Amniotic stem cell (primary cell): ENCODE measurements around the gene PTGFR.
A peak's percentile ranks its signal among the peaks of the same experiment; 100 is the strongest.

Experiments
- DNase-seq: peaks from one replicate; lab custom pipeline; 2025; lab: John Stamatoyannopoulos, UW

Gene PTGFR

DNA sequence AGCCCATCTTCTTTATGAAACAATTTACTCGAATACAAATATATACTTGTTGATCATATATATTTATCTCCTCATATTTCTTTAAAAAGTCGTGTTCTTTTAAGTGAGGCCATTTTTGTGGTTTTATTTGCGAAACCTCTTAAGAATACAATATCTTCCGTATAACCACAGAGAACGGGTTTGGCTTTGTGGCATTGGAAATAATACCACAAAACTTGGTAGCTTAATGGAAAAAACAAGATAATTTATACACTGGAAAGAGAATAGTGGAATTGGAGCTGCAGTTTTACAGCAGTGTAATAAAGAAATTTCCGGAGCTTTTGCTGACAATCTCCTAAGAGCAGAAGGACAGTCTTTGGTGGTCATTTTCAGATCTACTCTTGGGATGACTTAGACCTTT lies 29.4 kb downstream of the PTGFR start:
- DNase-seq, result no peak

DNA sequence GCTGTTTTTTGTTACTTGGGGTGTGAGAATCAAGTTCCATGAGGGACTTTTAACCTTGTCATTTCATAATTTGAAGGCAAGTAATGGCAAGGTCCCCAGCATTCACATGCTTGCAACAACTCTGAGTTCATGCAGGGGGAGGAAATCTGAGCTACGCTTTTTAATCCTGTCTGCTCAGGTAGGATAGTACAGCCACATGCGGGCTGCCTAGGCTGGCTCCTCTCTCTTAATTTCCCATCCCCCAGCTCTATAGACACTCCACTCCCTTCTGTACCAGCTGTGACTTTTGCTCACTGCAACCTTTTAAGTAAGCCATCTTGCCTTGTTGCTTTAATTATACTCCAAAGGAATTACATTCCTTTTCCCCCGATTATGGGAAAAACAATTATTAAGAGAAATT lies 30.1 kb downstream of the PTGFR start:
- DNase-seq, result no peak

GRCh38 chr1:78522136-78522535 lies 31.4 kb downstream of the PTGFR start:
- DNase-seq, result no peak

GRCh38 chr1:78526496-78526895 lies 35.7 kb downstream of the PTGFR start:
- no peak for DNase-seq

- no peak for DNase-seq
Measured at GRCh38 chr1:78527706-78528105, 36.9 kb downstream of the PTGFR start.

- no peak for DNase-seq
Measured at GRCh38 chr1:78533527-78533926, 42.8 kb downstream of the PTGFR start.

DNA sequence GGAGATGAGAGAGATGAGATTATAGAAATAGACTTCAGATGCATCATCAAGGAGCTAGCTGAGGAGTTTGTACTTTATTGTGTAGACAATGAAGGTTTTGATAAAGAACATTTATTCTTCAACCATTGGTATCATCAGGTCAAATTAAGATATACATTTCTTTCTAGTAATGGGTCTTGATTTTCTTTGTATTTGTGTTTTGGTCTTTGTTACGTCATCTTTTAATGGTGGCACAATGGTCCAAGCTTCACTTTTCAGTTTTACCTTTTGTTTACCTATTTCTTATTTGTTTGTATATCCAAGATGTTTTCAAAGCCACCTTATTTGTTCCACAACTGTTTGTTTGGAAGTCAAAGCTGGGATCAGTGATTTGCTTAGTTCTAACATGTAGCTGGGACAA lies 44.5 kb downstream of the PTGFR start:
- no peak for DNase-seq

- DNase-seq, result peak; percentile 2
Measured at GRCh38 chr1:78536427-78536826, 45.7 kb downstream of the PTGFR start.

DNA sequence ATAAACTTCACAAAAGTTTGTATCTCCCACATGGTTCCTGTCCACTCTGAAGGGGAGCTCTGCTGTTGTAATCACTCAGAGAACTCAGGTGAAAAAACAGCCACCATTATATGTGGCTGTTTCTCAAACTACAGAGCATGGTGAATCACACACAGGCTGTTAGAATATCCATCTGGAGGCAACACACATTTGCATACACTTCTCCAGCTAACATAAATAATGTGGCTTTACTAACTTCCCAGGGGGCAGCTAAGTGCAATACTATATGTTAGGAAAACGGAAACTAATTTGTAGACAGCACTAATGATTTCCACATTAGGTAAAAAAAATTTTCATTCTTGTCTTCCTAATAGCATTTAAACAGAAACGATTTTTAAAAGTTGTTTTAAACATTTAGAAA lies 49.3 kb downstream of the PTGFR start:
- DNase-seq, result no peak

DNA sequence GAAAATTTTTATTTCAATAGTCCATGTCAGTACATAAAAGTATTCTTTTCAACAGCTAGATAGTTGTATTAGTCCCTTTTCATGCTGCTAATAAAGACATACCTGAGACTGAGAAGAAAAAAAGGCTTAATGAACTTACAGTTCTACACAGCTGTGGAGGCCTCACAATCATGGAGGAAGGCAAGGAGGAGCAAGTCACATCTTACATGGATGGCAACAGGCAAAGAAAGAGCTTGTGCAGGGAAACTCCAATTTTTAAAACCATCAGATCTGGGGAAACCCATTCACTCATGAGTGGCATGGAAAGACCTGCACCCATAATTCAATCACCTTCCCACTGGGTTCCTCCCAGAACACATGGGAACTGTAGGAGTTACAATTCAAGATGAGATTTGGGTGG lies 50.7 kb downstream of the PTGFR start:
- no peak for DNase-seq

DNA sequence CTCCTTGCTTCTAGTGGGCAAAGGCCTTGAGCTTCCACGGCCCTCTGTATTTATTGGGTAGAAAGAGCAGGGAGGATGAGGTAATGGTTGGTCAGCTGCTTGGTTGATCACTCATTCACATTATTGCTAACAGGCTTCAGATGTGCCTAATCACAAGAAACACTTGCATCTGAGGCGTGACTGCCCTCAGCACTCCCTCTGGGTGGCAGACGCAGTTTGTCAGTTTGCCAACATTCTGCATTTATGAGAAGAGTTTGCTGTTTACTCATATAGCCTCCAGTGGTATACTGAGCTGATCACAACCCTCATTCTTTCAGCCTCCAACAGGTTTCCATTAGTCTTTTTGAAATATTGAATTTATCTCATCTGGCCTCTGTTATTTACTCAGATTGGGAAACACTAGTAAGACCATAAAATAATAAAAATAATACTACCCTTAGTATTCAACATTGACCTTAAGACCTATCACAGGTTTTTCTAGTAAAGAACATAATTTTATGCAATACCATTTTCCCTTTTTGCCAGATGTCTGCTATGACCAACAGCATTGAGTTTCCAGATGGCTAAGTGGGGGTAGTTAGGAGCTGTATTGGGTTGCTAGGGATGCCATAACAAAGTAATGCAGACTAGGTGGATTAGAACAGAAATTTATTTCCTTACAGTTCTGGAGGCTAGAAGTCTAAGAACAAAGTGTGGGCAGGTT lies 53.3 kb downstream of the PTGFR start:
- no peak for DNase-seq

GRCh38 chr1:78547081-78547480 lies 56.3 kb downstream of the PTGFR start:
- no peak for DNase-seq

DNA sequence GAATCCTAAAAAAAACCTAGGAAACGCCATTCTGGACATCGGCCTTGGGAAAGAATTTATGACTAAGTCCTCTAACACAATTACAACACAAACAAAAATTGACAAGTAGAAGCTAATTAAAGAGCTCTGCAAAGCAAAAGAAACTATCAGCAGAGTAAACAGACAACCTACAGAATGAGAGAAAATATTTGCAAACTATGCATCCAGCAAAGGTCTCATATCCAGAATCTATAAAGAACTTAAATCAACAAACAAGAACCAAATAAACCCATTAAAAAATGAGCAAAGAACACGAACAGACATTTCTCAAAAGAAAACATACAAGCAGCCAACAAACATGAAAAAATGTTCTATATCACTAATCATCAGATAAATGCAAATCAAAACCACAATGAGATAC lies 58.6 kb downstream of the PTGFR start:
- DNase-seq, result no peak

DNA sequence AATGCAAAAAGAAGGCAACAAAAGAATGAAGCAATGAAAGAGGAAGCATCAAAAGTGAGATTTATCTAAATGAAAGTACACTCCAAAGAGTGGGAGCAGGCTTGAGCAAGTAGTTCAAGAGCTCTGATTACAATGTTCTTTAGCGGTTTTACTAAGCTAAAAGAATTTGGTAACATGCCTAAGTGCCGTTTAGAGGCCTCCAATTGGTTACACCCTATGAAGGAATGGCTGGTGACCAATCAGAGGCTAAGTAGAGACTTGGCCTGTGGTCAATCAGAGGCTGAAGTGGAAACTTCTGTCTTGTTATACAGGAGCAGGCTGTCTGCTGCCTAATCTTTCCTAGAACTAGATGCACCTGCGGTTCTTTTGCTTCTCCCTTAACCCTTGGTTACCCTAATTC lies 59.1 kb downstream of the PTGFR start:
- DNase-seq, result no peak

DNA sequence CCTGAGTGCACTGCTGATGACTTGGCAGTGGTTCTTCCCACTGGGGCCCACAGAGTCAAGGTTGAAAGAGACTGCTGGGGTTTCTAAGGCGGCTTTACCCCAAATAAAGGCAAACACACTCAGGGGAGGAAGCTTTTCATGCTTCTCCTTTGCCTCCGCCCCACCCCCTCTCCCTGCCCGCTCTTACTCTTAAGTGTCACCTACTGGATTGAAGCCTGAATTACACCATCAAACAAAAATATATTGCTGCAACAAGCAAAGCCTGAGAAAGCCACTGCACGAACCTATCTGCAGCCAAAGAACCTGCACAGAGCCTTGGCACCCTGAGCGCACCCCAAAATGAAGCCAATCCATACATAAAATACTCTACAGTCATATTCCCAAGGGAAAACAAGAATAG lies 63.1 kb downstream of the PTGFR start:
- DNase-seq, result no peak

DNA sequence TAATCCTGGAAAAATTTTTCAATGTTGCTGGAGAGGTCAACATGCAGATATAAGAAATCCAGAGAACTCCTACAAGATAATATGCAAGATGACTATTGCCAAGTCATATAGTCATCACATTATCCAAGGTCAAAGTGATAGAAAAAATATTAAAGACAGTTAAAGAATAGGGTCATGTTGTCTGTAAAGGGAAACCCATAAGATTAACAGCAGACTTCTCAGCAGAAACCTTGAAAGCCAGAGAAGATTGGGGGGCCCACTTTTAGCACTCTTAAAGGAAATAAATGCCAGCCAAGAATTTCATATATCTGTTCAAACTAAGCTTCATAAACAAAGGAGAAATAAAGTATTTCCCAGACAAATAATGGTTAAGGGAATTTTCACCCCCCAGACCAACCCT lies 64.1 kb downstream of the PTGFR start:
- DNase-seq, result no peak

GRCh38 chr1:78559680-78560079 lies 68.9 kb downstream of the PTGFR start:
- no peak for DNase-seq

DNA sequence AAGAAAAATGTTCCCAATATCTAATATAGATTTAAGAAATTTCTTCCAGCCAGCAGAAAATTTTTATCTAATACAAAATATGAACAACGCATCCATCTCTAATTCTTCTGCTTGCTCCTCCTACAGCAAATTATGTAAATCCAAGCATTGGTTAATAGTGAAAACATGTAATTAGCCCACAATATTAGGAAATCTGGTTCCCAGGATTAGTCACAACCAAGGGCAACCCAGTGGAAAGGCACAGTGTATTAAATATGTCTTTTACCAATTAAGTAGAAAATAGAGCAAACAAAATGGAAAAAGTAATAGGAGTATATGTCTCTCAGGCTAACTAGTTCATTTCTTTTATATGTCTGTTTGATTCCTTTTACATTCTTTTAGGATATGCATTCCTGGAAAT lies 70.0 kb downstream of the PTGFR start:
- no peak for DNase-seq

DNA sequence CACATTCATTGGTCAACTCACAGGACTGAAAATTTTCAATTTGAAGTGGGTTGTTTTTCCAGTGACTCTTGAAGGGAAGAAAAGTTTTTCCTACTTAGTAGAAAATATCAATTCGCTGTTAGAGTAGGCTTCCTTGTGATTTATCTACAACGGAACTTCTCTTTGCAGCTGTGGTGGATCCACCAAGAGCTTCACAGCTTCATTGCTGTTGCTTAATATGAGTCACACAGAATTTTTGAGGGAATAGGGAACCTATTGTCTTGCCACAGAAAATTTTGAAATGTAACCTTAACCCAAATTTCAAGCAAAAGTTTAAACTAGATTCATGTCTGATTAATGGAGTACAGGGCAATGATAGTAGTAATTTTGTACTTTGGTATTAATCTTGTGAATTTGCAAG lies 71.1 kb downstream of the PTGFR start:
- DNase-seq, result no peak

GRCh38 chr1:78565393-78565792 lies 74.6 kb downstream of the PTGFR start:
- DNase-seq, result no peak

- DNase-seq, result no peak
Measured at GRCh38 chr1:78570539-78570938, 79.8 kb downstream of the PTGFR start.

- DNase-seq, result no peak
Measured at GRCh38 chr1:78577257-78578100, 86.7 kb downstream of the PTGFR start.

- no peak for DNase-seq
Measured at GRCh38 chr1:78586572-78586971, 95.8 kb downstream of the PTGFR start.

- no peak for DNase-seq
Measured at GRCh38 chr1:78587211-78587610, 96.4 kb downstream of the PTGFR start.
